HEK293 (cell line): ENCODE measurements around the gene ADPRHL1.

Experiments used
- HOXC10 ChIP-seq: sonication (generic); formaldehyde crosslinking; IDR thresholded peaks from 2 replicates; pipeline ENCODE4 v1.8.1; 2023; ENCODE audit warnings: mild to moderate bottlenecking, missing genetic modification reagents
- KLF16 ChIP-seq: fragments of 450-650 bp; formaldehyde crosslinking; IDR thresholded peaks from 2 replicates; pipeline ENCODE4 v1.5.1; 2017; ENCODE audit warnings: missing biosample characterization, missing genetic modification characterization
- KLF8 ChIP-seq: fragments of 450-650 bp; formaldehyde crosslinking; IDR thresholded peaks from 2 replicates; pipeline ENCODE4 v1.5.1; 2016; ENCODE audit warnings: missing biosample characterization, missing genetic modification characterization
- MZF1 ChIP-seq: fragments of 450-650 bp; formaldehyde crosslinking; IDR thresholded peaks from 2 replicates; pipeline ENCODE4 v1.5.1; 2017; ENCODE audit warnings: missing biosample characterization, missing genetic modification characterization, borderline replicate concordance
- ZBTB1 ChIP-seq: fragments of 450-650 bp; formaldehyde crosslinking; IDR thresholded peaks from 2 replicates; pipeline ENCODE4 v1.5.1; 2016; ENCODE audit warnings: missing biosample characterization, missing genetic modification characterization
- ZBTB7A ChIP-seq: fragments of 450-650 bp; formaldehyde crosslinking; IDR thresholded peaks from 2 replicates; pipeline ENCODE4 v1.5.1; 2016; ENCODE audit warnings: low read depth, missing biosample characterization, missing genetic modification characterization
- ZNF112 ChIP-seq: fragments of 450-650 bp; formaldehyde crosslinking; IDR thresholded peaks from 2 replicates; pipeline ENCODE4 v1.5.0; 2017; ENCODE audit warnings: missing biosample characterization, missing genetic modification characterization
- ZNF132 ChIP-seq: fragments of 450-650 bp; formaldehyde crosslinking; IDR thresholded peaks from 2 replicates; pipeline ENCODE4 v1.5.1; 2017; ENCODE audit warnings: missing biosample characterization, missing genetic modification characterization, borderline replicate concordance
- ZNF169 ChIP-seq: fragments of 450-650 bp; formaldehyde crosslinking; IDR thresholded peaks from 2 replicates; pipeline ENCODE4 v1.5.1; 2016; ENCODE audit warnings: missing biosample characterization, missing genetic modification characterization
- ZNF175 ChIP-seq: fragments of 450-650 bp; formaldehyde crosslinking; IDR thresholded peaks from 2 replicates; pipeline ENCODE4 v1.5.1; 2016; ENCODE audit warnings: missing biosample characterization, missing genetic modification characterization
- ZNF214 ChIP-seq: fragments of 450-650 bp; formaldehyde crosslinking; IDR thresholded peaks from 2 replicates; pipeline ENCODE4 v1.5.1; 2017; ENCODE audit warnings: missing biosample characterization, mild to moderate bottlenecking, missing genetic modification characterization, borderline replicate concordance
- ZNF248 ChIP-seq: fragments of 450-650 bp; formaldehyde crosslinking; IDR thresholded peaks from 2 replicates; pipeline ENCODE4 v1.5.1; 2017; ENCODE audit warnings: missing biosample characterization, missing genetic modification characterization
- ZNF423 ChIP-seq: fragments of 450-650 bp; formaldehyde crosslinking; IDR thresholded peaks from 2 replicates; pipeline ENCODE4 v1.5.1; 2016; ENCODE audit warnings: missing biosample characterization, missing genetic modification characterization
- ZNF548 ChIP-seq: fragments of 450-650 bp; formaldehyde crosslinking; IDR thresholded peaks from 2 replicates; pipeline ENCODE4 v1.5.1; 2016; ENCODE audit warnings: missing biosample characterization, missing genetic modification characterization
- ZNF560 ChIP-seq: fragments of 450-650 bp; formaldehyde crosslinking; IDR thresholded peaks from 2 replicates; pipeline ENCODE4 v1.5.1; 2017; ENCODE audit warnings: missing biosample characterization, missing genetic modification characterization, borderline replicate concordance
- ZNF585B ChIP-seq: fragments of 450-650 bp; formaldehyde crosslinking; IDR thresholded peaks from 2 replicates; pipeline ENCODE4 v1.5.1; 2016; ENCODE audit warnings: missing biosample characterization, missing genetic modification characterization
- ZNF670 ChIP-seq: fragments of 450-650 bp; formaldehyde crosslinking; IDR thresholded peaks from 2 replicates; pipeline ENCODE4 v1.5.1; 2016; ENCODE audit warnings: missing biosample characterization, missing genetic modification characterization, low read depth
- ZNF776 ChIP-seq: fragments of 450-650 bp; formaldehyde crosslinking; IDR thresholded peaks from 2 replicates; pipeline ENCODE4 v1.5.0; 2017; ENCODE audit warnings: missing biosample characterization, missing genetic modification characterization, borderline replicate concordance
- TF ChIP-seq, protein P1 (sequence below): fragments of 450-650 bp; formaldehyde crosslinking; conservative IDR thresholded peaks from 2 replicates; pipeline ENCODE4 v1.5.1; 2016; ENCODE audit warnings: low read depth, missing biosample characterization, missing genetic modification characterization
- TF ChIP-seq, protein P2 (sequence below): fragments of 450-650 bp; formaldehyde crosslinking; IDR thresholded peaks from 2 replicates; pipeline ENCODE4 v1.5.1; 2016; ENCODE audit warnings: missing biosample characterization, missing genetic modification characterization
- TF ChIP-seq, protein P3 (sequence below): fragments of 450-650 bp; formaldehyde crosslinking; IDR thresholded peaks from 2 replicates; pipeline ENCODE4 v1.5.1; 2016; ENCODE audit warnings: missing biosample characterization, missing genetic modification characterization
- TF ChIP-seq, protein P4 (sequence below): fragments of 450-650 bp; formaldehyde crosslinking; IDR thresholded peaks from 2 replicates; pipeline ENCODE4 v1.5.1; 2017; ENCODE audit warnings: missing biosample characterization, missing genetic modification characterization
- TF ChIP-seq, protein P5 (sequence below): sonication (generic); formaldehyde crosslinking; IDR thresholded peaks from 2 replicates; pipeline ENCODE4 v1.8.1; 2022; ENCODE audit warnings: mild to moderate bottlenecking, moderate library complexity, missing genetic modification reagents
- TF ChIP-seq, protein P6 (sequence below): fragments of 450-650 bp; formaldehyde crosslinking; IDR thresholded peaks from 2 replicates; pipeline ENCODE4 v1.5.1; 2017; ENCODE audit warnings: missing biosample characterization, mild to moderate bottlenecking, missing genetic modification characterization, moderate library complexity

ADPRHL1 gene

DNA sequence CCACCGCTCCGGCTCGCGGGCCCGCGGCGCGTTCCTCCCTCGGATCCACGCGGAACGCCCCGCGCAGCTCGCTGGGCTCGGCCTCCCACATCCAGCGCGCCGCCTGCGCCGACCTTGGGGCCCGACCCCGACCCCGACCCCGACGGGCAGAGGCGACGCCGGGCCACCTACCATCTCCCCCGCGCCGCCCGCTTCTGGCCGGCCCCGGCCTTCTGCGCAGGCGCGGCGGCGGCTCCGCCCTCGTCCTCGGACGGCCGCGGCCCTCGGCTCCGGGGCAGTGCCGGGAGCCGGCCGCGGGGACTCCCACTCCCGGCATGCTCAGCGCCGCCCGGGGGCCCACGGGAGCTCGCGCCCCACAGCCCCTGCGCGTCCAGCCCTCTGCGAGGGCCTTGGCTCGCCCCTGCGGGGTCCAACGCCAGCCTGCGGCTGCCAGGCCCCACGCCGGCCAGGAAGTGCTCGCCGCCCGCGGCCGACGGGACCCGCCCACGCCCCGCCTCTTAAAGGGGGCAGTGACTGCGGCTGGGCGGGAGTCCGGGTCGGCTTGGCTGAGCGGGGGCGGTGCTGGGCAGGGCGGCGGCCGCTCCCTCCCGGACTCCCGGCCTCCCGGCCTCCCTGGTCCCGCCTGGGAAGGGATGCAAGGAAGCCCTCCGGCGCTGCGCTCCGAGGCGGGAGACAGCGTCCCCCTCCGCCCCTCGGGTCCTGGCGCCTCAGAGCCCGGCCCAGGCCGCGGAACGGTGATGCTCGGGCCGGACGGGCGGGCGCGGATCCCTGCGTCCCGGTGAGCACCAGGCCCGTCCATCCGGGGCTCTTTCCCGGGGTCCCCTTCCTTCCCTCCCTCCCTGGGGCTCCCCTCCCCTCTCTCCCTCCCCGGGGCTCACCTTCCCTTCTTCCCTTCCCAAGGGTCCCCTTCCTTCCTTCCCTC lies 37.5 kb upstream of the ADPRHL1 start, which contains the start of gene DCUN1D2 (continued):
- TF ChIP-seq, protein P1, sequence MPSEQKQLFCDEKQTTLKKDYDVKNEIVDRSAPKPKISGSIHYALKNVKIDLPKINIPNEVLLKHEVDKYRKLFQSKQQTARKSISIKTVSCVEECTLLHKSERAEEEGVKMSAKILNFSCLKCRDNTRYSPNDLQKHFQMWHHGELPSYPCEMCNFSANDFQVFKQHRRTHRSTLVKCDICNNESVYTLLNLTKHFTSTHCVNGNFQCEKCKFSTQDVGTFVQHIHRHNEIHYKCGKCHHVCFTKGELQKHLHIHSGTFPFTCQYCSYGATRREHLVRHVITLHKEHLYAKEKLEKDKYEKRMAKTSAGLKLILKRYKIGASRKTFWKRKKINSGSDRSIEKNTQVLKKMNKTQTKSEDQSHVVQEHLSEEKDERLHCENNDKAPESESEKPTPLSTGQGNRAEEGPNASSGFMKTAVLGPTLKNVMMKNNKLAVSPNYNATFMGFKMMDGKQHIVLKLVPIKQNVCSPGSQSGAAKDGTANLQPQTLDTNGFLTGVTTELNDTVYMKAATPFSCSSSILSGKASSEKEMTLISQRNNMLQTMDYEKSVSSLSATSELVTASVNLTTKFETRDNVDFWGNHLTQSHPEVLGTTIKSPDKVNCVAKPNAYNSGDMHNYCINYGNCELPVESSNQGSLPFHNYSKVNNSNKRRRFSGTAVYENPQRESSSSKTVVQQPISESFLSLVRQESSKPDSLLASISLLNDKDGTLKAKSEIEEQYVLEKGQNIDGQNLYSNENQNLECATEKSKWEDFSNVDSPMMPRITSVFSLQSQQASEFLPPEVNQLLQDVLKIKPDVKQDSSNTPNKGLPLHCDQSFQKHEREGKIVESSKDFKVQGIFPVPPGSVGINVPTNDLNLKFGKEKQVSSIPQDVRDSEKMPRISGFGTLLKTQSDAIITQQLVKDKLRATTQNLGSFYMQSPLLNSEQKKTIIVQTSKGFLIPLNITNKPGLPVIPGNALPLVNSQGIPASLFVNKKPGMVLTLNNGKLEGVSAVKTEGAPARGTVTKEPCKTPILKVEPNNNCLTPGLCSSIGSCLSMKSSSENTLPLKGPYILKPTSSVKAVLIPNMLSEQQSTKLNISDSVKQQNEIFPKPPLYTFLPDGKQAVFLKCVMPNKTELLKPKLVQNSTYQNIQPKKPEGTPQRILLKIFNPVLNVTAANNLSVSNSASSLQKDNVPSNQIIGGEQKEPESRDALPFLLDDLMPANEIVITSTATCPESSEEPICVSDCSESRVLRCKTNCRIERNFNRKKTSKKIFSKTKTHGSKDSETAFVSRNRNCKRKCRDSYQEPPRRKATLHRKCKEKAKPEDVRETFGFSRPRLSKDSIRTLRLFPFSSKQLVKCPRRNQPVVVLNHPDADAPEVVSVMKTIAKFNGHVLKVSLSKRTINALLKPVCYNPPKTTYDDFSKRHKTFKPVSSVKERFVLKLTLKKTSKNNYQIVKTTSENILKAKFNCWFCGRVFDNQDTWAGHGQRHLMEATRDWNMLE (tag by site-specific recombination), result no peak
- TF ChIP-seq ZNF670 (tag by site-specific recombination) (no peak), ZNF112 (tag by site-specific recombination) (no peak), ZBTB7A (tag by site-specific recombination) (peak; percentile 29; the same call in 1 of the 2 replicates), ZNF560 (tag by site-specific recombination) (no peak), ZNF169 (tag by site-specific recombination) (no peak), ZNF776 (tag by site-specific recombination) (no peak), ZNF132 (tag by site-specific recombination) (no peak), ZBTB1 (tag by site-specific recombination) (no peak), HOXC10 (CRISPR knock-in tag) (no peak), ZNF248 (no peak), KLF8 (peak; percentile 87; the same call in 1 of the 2 replicates), ZNF585B (tag by site-specific recombination) (no peak), ZNF214 (tag by site-specific recombination) (no peak), ZNF175 (tag by site-specific recombination) (no peak), ZNF548 (tag by site-specific recombination) (no peak), KLF16 (tag by site-specific recombination) (no peak), MZF1 (tag by site-specific recombination) (no peak), ZNF423 (peak; percentile 30; the same call in 1 of the 2 replicates)
- TF ChIP-seq, protein P2, sequence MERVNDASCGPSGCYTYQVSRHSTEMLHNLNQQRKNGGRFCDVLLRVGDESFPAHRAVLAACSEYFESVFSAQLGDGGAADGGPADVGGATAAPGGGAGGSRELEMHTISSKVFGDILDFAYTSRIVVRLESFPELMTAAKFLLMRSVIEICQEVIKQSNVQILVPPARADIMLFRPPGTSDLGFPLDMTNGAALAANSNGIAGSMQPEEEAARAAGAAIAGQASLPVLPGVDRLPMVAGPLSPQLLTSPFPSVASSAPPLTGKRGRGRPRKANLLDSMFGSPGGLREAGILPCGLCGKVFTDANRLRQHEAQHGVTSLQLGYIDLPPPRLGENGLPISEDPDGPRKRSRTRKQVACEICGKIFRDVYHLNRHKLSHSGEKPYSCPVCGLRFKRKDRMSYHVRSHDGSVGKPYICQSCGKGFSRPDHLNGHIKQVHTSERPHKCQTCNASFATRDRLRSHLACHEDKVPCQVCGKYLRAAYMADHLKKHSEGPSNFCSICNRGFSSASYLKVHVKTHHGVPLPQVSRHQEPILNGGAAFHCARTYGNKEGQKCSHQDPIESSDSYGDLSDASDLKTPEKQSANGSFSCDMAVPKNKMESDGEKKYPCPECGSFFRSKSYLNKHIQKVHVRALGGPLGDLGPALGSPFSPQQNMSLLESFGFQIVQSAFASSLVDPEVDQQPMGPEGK (tag by site-specific recombination), result peak; percentile 72
- TF ChIP-seq, protein P3, sequence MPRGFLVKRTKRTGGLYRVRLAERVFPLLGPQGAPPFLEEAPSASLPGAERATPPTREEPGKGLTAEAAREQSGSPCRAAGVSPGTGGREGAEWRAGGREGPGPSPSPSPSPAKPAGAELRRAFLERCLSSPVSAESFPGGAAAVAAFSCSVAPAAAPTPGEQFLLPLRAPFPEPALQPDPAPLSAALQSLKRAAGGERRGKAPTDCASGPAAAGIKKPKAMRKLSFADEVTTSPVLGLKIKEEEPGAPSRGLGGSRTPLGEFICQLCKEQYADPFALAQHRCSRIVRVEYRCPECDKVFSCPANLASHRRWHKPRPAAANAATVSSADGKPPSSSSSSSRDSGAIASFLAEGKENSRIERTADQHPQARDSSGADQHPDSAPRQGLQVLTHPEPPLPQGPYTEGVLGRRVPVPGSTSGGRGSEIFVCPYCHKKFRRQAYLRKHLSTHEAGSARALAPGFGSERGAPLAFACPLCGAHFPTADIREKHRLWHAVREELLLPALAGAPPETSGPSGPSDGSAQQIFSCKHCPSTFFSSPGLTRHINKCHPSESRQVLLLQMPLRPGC (tag by site-specific recombination), result 0 out of 2 replicates have a peak, but pooled peaks have one; percentile 7
- TF ChIP-seq, protein P4, sequence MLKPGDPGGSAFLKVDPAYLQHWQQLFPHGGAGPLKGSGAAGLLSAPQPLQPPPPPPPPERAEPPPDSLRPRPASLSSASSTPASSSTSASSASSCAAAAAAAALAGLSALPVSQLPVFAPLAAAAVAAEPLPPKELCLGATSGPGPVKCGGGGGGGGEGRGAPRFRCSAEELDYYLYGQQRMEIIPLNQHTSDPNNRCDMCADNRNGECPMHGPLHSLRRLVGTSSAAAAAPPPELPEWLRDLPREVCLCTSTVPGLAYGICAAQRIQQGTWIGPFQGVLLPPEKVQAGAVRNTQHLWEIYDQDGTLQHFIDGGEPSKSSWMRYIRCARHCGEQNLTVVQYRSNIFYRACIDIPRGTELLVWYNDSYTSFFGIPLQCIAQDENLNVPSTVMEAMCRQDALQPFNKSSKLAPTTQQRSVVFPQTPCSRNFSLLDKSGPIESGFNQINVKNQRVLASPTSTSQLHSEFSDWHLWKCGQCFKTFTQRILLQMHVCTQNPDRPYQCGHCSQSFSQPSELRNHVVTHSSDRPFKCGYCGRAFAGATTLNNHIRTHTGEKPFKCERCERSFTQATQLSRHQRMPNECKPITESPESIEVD (tag by site-specific recombination), result 0 out of 2 replicates have a peak, but pooled peaks have one; percentile 6
- TF ChIP-seq, protein P5, sequence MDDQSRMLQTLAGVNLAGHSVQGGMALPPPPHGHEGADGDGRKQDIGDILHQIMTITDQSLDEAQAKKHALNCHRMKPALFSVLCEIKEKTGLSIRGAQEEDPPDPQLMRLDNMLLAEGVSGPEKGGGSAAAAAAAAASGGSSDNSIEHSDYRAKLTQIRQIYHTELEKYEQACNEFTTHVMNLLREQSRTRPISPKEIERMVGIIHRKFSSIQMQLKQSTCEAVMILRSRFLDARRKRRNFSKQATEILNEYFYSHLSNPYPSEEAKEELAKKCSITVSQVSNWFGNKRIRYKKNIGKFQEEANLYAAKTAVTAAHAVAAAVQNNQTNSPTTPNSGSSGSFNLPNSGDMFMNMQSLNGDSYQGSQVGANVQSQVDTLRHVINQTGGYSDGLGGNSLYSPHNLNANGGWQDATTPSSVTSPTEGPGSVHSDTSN (CRISPR knock-in tag), result peak; percentile 63; the same call in 1 of the 2 replicates
- TF ChIP-seq, protein P6, sequence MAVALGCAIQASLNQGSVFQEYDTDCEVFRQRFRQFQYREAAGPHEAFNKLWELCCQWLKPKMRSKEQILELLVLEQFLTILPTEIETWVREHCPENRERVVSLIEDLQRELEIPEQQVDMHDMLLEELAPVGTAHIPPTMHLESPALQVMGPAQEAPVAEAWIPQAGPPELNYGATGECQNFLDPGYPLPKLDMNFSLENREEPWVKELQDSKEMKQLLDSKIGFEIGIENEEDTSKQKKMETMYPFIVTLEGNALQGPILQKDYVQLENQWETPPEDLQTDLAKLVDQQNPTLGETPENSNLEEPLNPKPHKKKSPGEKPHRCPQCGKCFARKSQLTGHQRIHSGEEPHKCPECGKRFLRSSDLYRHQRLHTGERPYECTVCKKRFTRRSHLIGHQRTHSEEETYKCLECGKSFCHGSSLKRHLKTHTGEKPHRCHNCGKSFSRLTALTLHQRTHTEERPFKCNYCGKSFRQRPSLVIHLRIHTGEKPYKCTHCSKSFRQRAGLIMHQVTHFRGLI, result peak; percentile 60; the same call in 1 of the 2 replicates
- TF ChIP-seq, all 188 proteins: peak for 42
